ENCODE data around the gene ID4. TPM values are rescaled to one million over a fixed set of nuclear protein-coding genes. Genes with fewer than 3 reads are reported as not detected.

The ID4 gene
- total and polyA plus RNA-seq, 12 donors, result 1.2 to 9.6 (median 3.1) TPM

- no peak for DNase-seq
- no peak for ATAC-seq
These were observed 29.2 kb downstream of the ID4 start for GRCh38 chr6:19866173-19866984.

GRCh38 chr6:19866985-19867627 lies 29.9 kb downstream of the ID4 start:
- Histone ChIP-seq H3K9me3 (no peaks in the 10 kb centered on the region), H3K4me3 (no peak overlapping the region), H3K4me1 (no peaks in the 10 kb centered on the region), H3K27me3 (peaks cover 0 to 49% (median 24%) of the 10 kb centered on the region in 7 donors), H3K36me3 (no peaks in the 10 kb centered on the region), H3K27ac (no peak overlapping the region)
- no peak for ATAC-seq
- intact Hi-C loops (cut with DNase I), result no loop called here
- DNase-seq, result no peak
- 72 to 74% methylated on average over 5 of the region's 5 CpGs for WGBS, 2 donors
- no peak for TF ChIP-seq CTCF (IDR thresholded peaks at IDR 0.05)

More at GRCh38 chr6:19866173-19866984, 29.2 kb downstream of the ID4 start:
- intact Hi-C loops (cut with DNase I), result no loop called here
- H3K36me3 ChIP-seq, result no peaks in the 10 kb centered on the region
- no peaks in the 10 kb centered on the region for H3K9me3 ChIP-seq
- no peaks in the 10 kb centered on the region for H3K4me1 ChIP-seq
- H3K4me3 ChIP-seq, result no peak overlapping the region
- no peak overlapping the region for H3K27ac ChIP-seq
- WGBS, 2 donors, result 41% methylated on average over 18 of the region's 18 CpGs
- TF ChIP-seq CTCF (IDR thresholded peaks at IDR 0.05), result no peak
- H3K27me3 ChIP-seq, result peaks cover 0 to 53% (median 24%) of the 10 kb centered on the region in 7 donors

- Histone ChIP-seq H3K27ac (no peak overlapping the region), H3K4me3 (no peak overlapping the region), H3K36me3 (no peaks in the 10 kb centered on the region), H3K27me3 (peaks cover 0 to 45% (median 18%) of the 10 kb centered on the region in 7 donors), H3K4me1 (no peaks in the 10 kb centered on the region), H3K9me3 (no peaks in the 10 kb centered on the region)
- intact Hi-C loops (cut with DNase I), result no loop called here
- WGBS, 2 donors, result 75 to 76% methylated on average over 9 of the region's 9 CpGs
- no peak for TF ChIP-seq CTCF (IDR thresholded peaks at IDR 0.05)
- DNase-seq, result no peak
- ATAC-seq, result no peak
These were observed 32.3 kb downstream of the ID4 start for GRCh38 chr6:19869464-19869863.

GRCh38 chr6:19870322-19870721 lies 33.2 kb downstream of the ID4 start:
- ATAC-seq (no peak), DNase-seq (no peak)
- Histone ChIP-seq H3K27me3 (peaks cover 0 to 37% (median 13%) of the 10 kb centered on the region in 7 donors), H3K4me3 (no peak overlapping the region), H3K36me3 (no peaks in the 10 kb centered on the region), H3K9me3 (no peaks in the 10 kb centered on the region), H3K4me1 (no peaks in the 10 kb centered on the region), H3K27ac (no peak overlapping the region)
- WGBS, 2 donors, result 79 to 85% methylated on average over 3 of the region's 3 CpGs
- TF ChIP-seq CTCF (IDR thresholded peaks at IDR 0.05), result no peak
- intact Hi-C loops (cut with DNase I), result no loop called here
